ENCODE measurements around the gene SORD. TPM values are rescaled to one million over a fixed set of nuclear protein-coding genes. Genes with fewer than 3 reads are reported as not detected.

Gene SORD
- total and polyA plus RNA-seq, 9 of the 15 experiments (the other 6 are each of a cell fraction or from before 2014, with no cell fraction given): 5.9 to 79.2 (median 29.6) TPM

GRCh38 chr15:45023659-45024225, 747 bp downstream of the SORD start (continued):
- TF ChIP-seq, protein P1, sequence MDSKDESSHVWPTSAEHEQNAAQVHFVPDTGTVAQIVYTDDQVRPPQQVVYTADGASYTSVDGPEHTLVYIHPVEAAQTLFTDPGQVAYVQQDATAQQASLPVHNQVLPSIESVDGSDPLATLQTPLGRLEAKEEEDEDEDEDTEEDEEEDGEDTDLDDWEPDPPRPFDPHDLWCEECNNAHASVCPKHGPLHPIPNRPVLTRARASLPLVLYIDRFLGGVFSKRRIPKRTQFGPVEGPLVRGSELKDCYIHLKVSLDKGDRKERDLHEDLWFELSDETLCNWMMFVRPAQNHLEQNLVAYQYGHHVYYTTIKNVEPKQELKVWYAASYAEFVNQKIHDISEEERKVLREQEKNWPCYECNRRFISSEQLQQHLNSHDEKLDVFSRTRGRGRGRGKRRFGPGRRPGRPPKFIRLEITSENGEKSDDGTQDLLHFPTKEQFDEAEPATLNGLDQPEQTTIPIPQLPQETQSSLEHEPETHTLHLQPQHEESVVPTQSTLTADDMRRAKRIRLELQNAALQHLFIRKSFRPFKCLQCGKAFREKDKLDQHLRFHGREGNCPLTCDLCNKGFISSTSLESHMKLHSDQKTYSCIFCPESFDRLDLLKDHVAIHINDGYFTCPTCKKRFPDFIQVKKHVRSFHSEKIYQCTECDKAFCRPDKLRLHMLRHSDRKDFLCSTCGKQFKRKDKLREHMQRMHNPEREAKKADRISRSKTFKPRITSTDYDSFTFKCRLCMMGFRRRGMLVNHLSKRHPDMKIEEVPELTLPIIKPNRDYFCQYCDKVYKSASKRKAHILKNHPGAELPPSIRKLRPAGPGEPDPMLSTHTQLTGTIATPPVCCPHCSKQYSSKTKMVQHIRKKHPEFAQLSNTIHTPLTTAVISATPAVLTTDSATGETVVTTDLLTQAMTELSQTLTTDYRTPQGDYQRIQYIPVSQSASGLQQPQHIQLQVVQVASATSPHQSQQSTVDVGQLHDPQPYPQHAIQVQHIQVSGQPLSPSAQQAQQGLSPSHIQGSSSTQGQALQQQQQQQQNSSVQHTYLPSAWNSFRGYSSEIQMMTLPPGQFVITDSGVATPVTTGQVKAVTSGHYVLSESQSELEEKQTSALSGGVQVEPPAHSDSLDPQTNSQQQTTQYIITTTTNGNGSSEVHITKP (IDR thresholded peaks at IDR 0.05; ENCODE audit: partially characterized antibody): peak; percentile 81
- TF ChIP-seq, protein P2, sequence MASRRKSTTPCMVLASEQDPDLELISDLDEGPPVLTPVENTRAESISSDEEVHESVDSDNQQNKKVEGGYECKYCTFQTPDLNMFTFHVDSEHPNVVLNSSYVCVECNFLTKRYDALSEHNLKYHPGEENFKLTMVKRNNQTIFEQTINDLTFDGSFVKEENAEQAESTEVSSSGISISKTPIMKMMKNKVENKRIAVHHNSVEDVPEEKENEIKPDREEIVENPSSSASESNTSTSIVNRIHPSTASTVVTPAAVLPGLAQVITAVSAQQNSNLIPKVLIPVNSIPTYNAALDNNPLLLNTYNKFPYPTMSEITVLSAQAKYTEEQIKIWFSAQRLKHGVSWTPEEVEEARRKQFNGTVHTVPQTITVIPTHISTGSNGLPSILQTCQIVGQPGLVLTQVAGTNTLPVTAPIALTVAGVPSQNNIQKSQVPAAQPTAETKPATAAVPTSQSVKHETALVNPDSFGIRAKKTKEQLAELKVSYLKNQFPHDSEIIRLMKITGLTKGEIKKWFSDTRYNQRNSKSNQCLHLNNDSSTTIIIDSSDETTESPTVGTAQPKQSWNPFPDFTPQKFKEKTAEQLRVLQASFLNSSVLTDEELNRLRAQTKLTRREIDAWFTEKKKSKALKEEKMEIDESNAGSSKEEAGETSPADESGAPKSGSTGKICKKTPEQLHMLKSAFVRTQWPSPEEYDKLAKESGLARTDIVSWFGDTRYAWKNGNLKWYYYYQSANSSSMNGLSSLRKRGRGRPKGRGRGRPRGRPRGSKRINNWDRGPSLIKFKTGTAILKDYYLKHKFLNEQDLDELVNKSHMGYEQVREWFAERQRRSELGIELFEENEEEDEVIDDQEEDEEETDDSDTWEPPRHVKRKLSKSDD (conservative IDR thresholded peaks at IDR 0.05; ENCODE audit: low read length): no peak
- TF ChIP-seq, protein P3, sequence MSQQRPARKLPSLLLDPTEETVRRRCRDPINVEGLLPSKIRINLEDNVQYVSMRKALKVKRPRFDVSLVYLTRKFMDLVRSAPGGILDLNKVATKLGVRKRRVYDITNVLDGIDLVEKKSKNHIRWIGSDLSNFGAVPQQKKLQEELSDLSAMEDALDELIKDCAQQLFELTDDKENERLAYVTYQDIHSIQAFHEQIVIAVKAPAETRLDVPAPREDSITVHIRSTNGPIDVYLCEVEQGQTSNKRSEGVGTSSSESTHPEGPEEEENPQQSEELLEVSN (IDR thresholded peaks at IDR 0.05; ENCODE audit: borderline replicate concordance in 1 of 2, extremely low read depth in 1 of 2, insufficient read depth in 1 of 2, insufficient read length in 1 of 2, low read depth in 1 of 2, low read length in 1 of 2, poor library complexity in 1 of 2, severe bottlenecking in 1 of 2): no peak
- TF ChIP-seq ZNF584 (CRISPR knock-in tag; IDR thresholded peaks at IDR 0.05; ENCODE audit: low read depth): no peak
- no peak for TF ChIP-seq SLC30A9 (CRISPR knock-in tag; IDR thresholded peaks at IDR 0.05)
- no peak for TF ChIP-seq KDM4B (IDR thresholded peaks at IDR 0.05; ENCODE audit: borderline replicate concordance in 2 of 2, low read depth in 1 of 2)
- no peak for TF ChIP-seq TAF9B (IDR thresholded peaks at IDR 0.05; ENCODE audit: partially characterized antibody)
- TF ChIP-seq ZNF274 (IDR thresholded peaks at IDR 0.05; ENCODE audit: borderline replicate concordance, low read depth, low read length): no peak
- no peak for TF ChIP-seq GTF2F1 (IDR thresholded peaks at IDR 0.05; ENCODE audit: low read depth, low read length)
- peak; percentile 72 for TF ChIP-seq MAFG (tag; conservative IDR thresholded peaks at IDR 0.05)
- 0 out of 2 replicates have a peak, but pooled peaks have one; percentile 9 for TF ChIP-seq VEZF1 (CRISPR knock-in tag; IDR thresholded peaks at IDR 0.05)
- no peak for TF ChIP-seq ZBTB11 (CRISPR knock-in tag; IDR thresholded peaks at IDR 0.05)
- 0 out of 2 replicates have a peak, but pooled peaks have one; percentile 44 for TF ChIP-seq ZNF232 (CRISPR knock-in tag; IDR thresholded peaks at IDR 0.05)

Data from K562 (cell line).